SH-SY5Y (cell line): Measurements from ENCODE around the gene CRACDL.

Experiments
- GATA2 ChIP-seq: IDR thresholded peaks from 2 replicates; pipeline ENCODE4 v1.6.1; 2011; ENCODE audit warnings: mild to moderate bottlenecking, low read depth, low read length
- GATA3 ChIP-seq: IDR thresholded peaks from 2 replicates; pipeline ENCODE4 v1.6.1; 2011; ENCODE audit warnings: low read depth, mild to moderate bottlenecking, low read length, moderate library complexity

Gene CRACDL

DNA sequence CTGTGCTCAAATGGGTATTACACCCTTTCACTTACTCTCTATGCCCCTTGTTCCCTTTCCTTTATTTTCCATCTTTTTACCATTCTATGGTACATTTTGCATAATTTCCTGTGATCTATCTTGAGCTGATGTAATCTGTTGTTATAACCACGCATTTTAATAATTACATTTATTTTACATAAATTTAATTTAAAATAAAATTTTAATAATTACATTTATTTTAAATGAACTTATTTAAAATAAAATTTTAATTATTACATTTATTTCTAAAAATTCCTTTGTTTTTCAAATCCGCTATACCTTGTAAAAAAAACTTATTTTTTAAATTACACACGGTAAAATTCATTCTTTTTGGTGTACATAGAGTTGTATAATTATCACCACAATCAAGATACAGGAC, 93.9 kb downstream of the CRACDL start:
- no peak for TF ChIP-seq GATA2
- no peak for TF ChIP-seq GATA3

DNA sequence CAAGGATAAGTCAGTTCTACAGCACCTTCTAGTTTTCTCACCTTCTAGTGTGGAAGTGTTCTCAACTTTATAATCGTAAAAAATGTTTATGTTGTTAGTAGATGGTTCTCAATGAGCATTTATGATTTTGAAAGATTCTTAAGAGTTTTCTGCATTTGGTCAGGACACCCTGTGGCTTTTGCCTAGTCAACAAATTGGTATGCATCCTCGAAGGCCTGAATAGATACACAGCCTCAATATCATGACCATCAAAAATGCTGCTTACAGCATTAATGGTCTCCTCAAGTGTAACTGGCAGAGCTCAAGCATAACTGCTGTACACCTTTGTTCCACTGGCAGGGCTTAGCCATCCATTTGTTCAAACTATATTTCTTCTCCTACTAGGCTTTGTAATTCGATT, 96.7 kb downstream of the CRACDL start:
- TF ChIP-seq GATA3 (no peak), GATA2 (no peak)

DNA sequence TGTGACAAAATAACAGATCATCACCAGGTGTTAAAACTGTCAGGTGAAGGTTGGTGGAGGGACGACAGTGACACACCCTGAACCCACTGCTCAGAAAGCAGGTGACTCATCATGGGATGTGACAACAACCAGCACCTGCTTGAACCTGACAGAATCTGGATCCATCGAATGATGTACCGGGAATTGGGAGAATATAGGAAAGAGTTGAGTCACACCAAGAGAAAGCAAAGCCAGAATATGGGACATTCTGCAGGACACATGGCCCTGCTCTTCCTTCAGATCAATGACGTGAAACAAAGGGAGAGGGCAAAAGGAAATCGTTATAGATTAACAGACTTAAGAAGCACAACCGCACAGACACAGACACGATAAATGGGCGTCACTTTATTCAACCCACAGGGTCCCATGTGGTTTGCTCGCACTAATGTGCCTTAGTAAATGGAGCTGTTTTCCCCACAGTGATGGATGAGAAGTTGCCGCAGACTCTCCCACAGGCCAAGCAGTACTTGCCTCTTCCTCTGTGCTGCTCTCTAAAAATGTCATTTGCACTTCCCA, 100.1 kb downstream of the CRACDL start:
- TF ChIP-seq GATA2 (no peak), GATA3 (no peak)

DNA sequence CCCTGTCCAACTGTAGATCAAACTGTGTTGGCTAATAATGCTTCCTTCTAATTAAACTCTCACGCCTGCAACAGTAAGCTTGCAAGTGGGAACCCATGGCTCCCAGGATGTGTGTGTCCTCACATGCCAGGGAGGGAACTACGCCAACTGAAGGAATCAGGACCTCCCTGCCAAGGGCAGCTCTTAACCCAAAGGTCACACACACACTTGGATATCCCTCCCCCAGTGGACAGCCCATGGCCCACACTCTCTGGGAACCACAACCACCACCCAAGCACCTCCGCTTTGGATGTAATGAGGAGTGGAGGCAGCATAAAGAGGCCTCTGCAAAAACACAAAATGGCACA, 102.1 kb downstream of the CRACDL start:
- TF ChIP-seq GATA3 (no peak), GATA2 (no peak)

DNA sequence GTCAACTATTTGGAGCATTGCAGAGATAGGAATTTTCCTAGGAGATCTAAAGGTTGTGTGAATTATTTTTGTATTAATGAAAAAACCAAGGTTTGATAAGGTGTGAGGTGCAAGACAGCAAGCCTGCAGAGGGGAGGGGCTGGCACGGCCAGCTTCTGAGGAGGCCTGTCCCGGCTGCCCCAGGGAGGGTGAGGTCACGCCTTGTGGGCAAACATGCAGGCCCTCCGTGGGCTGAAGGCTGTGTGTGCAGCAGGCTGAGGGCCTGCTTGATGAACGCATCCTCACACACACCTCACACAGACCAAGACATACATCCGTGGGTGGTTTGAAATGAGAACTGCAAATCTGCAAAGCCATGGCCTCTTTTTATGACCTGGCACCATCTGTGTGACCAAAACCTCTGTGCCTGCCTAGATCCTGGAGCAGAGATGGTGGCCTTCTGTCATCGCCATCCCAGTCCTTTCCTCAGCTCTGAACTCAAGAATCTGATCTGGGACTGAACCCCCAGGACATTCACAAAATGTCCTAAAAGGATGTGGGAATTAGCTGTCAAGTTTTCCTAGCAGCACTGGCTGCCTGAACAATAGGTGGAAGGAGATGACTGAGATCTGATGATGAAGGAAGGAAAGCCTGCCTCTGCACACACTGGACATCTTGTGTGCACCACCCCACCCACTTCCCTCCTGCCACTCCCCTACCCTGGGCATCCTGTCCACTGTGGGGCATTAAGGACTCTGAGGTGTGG, 102.7 kb downstream of the CRACDL start:
- TF ChIP-seq GATA2 (no peak), GATA3 (no peak)

DNA sequence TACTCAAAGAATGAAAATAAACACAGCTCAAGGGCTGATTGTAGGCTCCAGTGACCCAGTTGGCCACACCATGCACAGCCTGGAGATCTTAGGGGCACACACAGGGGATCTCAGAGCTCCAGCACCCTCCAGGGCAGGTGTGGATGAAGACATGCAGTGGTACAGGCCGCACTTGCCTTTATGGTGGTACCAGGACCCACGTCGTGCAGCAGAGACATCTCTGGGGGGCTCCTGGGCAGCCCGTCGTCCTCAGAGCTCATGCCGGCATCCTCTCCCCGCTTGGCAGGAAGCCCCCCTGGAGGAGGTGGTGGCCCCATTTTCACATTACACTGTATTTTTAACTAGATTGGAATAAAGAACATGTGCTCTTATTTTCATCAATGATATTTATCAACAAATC, 103.9 kb downstream of the CRACDL start:
- no peak for TF ChIP-seq GATA3
- no peak for TF ChIP-seq GATA2

DNA sequence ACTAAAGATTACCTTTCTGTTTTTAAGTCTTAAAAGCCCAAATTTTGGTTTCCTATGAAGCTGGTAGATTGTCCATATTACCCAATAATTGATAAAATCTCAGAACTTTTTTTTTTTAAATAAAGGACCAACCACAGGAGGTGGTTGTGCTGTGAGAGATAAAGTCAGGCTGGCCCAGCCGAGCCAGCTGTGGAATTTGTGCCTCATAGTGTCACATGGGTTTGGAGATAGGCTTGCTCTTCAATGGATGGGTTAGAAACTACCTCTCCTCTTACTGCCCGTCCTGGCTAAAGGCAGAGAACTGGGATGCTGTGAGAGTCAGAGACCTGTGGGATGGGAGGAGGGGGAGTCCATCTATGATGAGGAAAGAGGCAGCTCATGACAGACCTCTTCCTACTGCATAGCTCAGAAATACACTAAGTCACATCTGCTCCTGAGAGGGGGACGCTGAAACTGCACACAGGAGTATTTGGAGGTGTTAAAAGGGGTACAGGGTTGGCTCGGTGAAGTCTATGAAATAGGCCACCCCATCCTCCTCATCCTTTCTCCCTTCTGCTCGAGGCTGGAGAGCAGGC, 105.4 kb downstream of the CRACDL start:
- TF ChIP-seq GATA3, result no peak
- no peak for TF ChIP-seq GATA2

DNA sequence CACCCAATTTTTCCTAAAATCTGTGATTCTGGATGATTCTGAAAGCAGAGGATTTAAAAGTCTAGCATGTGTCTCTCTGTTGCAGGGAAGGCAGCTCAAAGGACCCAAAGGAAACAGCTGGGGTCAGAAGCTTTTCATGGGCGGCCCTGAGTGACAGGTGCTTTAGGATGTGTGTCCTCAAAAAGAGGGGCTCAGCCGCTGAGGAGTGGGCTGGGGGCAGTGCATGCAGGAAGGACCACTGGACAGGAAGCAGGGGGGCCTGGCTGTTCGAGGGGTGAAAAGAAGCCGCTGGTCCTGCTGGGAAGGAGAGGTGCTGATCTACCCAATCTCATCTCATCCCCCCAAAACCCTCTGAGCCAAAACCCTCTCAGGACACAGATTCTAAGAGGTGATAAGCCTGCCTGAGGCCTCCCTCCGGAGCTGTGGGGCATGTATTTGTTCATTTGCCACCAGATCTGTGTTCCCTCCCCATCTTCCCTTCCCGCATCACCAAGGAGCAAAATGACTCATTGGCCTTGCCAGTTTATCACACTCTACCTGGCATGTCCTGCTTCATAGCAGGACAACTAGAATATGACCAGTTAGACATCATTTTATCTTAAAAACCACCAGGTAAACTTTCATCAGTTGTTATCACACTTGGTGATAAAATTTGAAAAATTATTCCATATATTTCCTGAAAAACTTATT, 106.3 kb downstream of the CRACDL start:
- TF ChIP-seq GATA3, result no peak
- no peak for TF ChIP-seq GATA2

DNA sequence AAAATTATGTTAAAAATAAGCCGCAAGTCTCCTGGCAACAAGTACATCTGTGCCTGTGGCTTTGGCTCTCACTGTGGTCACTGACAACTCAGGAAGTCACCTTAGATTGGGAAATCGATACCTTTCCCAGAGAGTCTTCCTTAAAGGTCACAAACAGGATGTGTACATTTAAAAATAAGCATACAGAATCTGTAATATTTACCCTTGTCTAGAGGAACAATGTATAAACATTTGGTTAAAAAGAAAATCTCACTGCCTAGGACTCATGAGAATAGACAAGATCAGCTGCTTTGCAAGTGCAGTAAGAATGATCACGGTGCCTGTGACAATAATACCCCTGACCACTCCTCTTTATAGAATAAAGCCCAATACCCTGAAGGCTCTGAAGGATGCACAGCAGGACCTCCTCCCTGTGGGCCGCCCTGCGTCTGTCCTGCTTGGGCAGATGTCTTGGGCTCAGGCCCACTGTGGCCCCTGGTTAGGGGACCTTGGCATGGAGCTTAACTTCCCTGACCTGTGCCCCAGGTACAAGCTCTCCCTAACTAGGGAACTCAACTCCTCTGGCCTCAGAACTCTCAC, 107.1 kb downstream of the CRACDL start:
- TF ChIP-seq GATA3 (no peak), GATA2 (no peak)

DNA sequence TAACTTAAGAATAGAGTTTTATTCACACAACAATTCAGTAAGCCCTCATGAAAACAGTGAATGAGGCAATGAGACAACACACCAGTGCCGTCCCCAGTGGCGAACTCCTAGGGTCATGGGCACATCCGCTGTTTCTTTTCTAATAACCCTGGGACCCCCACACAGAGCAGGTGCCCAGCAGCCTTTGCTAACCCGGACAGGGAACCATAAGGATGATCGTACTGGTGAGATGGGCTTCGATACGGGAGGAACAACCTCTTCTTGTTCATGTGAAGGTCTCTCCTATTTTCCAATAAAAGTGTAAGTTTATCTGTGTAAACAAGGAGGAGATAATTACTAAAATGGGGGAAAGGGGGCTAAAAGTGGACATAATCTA, 107.7 kb downstream of the CRACDL start:
- no peak for TF ChIP-seq GATA2
- TF ChIP-seq GATA3, result no peak

DNA sequence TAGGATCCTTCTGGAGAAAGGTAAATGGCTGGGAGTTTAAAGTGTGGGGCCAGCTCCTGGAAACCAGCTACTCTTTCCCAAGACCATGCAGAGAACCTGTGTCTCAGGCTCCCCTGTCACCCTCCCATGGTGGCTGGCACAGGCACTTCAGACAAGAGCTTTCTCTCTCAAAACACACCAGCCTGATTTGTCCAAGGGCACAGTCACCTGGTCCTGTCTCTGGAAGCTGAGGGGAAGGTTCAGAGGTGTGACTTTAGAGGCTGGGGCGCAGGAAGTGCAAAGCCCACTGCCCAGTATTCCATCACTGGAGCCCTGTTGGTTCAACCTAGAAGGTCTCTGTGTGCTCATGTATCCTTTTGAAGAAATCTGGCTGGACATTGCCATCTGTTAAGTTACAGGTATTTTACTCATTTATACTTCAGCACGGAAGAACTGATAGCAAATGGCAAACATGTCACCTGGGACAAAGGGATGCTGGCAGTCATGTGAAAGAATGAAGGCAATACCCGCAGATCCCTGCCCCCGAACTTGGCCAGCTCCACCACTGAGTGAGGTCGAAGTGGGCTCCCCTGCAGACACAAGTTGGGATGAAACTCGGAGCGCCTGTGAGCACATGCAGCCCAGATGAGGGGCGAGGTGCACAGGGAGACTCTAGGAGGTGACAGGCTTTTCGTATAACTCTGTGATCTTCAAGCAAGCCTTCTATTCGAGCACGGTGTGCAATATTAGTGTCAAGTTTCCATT, 108.2 kb downstream of the CRACDL start:
- TF ChIP-seq GATA2 (no peak), GATA3 (no peak)

DNA sequence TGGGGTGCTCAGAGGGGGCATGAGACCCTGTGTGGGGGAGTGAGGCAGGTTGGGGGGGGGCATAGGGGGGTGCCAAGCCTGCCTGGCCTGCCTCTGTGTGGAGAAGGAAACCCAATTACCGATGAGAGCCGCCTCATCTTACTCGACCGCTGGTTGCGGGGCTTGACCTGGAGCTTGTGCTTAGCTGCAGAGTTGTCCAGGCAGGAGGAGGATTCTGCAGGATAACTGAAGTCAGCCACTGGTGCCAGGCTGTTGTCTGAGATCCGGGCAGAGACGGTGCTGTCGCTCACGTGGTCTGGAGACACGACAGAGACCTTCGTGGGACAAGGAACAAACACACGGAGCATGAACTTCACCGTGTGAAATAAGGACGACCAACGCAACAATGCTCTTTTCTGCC, 109.2 kb downstream of the CRACDL start:
- TF ChIP-seq GATA3, result no peak
- TF ChIP-seq GATA2, result no peak

DNA sequence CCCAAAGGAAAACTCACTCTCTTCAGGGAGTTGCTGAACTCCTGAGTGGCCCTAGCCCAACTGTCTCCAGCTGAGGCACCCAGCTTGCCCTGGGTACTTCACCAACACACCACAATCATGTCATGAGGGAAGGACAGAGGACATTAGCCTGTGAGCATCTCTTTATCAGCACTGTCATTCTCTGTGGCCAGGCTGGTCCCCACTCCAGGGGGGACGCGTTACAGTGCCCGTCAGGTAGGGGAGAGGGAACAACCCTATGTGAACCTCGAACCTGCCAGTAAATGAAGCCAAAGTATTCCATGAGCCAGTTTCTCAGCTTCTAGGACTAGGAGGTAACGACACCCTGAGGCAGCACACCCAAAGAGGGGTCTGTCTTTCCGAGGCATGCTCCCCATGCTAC, 110.2 kb downstream of the CRACDL start:
- TF ChIP-seq GATA3, result no peak
- no peak for TF ChIP-seq GATA2

DNA sequence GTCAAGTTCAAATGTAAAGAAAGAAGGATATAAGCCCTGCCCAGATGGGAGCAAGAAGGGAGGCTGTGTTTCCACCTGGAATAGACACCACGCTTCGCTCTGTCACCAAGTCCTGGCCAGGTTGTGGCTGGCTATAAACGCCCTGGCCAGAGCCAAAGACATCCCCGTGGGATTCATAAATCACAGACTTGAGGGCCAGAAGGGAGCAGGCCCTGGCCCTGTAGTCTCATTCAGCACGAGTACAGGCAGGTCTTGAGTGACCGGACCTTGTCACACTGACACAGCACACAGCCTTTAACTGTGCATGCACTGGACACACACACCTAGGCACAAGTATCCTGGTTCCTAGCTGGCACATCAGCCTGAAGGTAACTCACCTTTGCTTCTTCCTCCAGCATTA, 110.6 kb downstream of the CRACDL start:
- TF ChIP-seq GATA3 (no peak), GATA2 (no peak)
